ENCODE data around the gene TMC6.

TMC6 gene

GRCh38 chr17:78063489-78063888 is 65.1 kb downstream of the TMC6 start:
- DNase-seq = no peak

- no peak for DNase-seq
Observed at GRCh38 chr17:78062596-78062995, 66.0 kb downstream of the TMC6 start.
